ENCODE results near the gene LRP6. TPM values are rescaled to one million over a fixed set of nuclear protein-coding genes. Genes with fewer than 3 reads are reported as not detected.

Gene LRP6
- total and polyA plus RNA-seq, 12 donors: 3.5 to 31.9 (median 17.5) TPM

DNA sequence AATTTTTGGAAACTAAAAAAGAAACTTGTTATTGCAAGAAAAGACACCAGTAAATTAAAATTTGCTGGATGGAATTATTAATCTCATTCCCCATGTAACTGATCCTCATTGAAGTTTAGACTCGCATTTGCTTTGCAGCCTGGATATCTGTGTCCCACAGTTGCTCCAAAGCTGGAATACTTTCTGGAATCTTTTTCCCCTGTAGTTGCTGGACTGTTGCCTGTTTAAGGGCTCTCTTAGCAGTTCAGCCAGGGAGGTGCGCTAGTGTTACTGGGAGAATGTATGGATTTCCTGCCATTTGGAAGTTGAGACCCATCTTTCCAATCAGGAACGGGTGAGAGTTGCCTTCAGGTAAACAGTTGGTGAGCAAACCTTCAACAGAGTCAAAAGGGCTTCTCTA is 175.8 kb downstream of the LRP6 start:
- WGBS, 4 donors: 83 to 93% (median 88%) methylated on average over 3 of the region's 3 CpGs
- H3K9me3 ChIP-seq (replicated peaks in 1 of 3): no peaks in the 10 kb centered on the region
- H3K4me1 ChIP-seq (replicated peaks in 1 of 2): no peaks in the 10 kb centered on the region
- H3K4me3 ChIP-seq: no peak overlapping the region
- no peaks in the 10 kb centered on the region for H3K27me3 ChIP-seq
- no peaks in the 10 kb centered on the region for H3K36me3 ChIP-seq (replicated peaks in 1 of 2)
- TF ChIP-seq POLR2A (IDR thresholded peaks at IDR 0.05): no peak
- TF ChIP-seq, protein P1, sequence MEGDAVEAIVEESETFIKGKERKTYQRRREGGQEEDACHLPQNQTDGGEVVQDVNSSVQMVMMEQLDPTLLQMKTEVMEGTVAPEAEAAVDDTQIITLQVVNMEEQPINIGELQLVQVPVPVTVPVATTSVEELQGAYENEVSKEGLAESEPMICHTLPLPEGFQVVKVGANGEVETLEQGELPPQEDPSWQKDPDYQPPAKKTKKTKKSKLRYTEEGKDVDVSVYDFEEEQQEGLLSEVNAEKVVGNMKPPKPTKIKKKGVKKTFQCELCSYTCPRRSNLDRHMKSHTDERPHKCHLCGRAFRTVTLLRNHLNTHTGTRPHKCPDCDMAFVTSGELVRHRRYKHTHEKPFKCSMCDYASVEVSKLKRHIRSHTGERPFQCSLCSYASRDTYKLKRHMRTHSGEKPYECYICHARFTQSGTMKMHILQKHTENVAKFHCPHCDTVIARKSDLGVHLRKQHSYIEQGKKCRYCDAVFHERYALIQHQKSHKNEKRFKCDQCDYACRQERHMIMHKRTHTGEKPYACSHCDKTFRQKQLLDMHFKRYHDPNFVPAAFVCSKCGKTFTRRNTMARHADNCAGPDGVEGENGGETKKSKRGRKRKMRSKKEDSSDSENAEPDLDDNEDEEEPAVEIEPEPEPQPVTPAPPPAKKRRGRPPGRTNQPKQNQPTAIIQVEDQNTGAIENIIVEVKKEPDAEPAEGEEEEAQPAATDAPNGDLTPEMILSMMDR (IDR thresholded peaks at IDR 0.05): no peak
- intact Hi-C loops (cut with DNase I): no loop called here
- DNase-seq: no peak
- H3K27ac ChIP-seq: no peak overlapping the region

DNA sequence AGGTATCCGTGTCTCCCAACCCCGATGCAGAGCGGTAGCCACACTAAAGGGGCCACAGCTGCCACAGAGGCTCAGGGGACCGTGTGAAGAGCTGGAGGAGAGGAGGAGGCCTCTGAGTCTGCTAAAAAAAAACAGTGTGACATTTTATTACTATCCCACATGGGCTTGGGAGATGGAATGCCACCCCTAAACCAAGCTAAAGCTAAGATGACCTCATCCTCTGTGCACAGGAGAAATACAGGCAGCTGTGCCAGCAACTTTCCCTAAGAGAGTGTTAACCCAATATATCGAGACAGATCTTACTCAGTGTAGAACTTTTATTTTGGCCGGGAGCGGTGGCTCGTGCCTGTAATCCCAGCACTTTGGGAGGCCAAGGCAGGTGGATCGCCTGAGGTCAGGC is 178.1 kb downstream of the LRP6 start:
- DNase-seq: no peak
- TF ChIP-seq, protein P1 (IDR thresholded peaks at IDR 0.05): no peak
- TF ChIP-seq POLR2A (IDR thresholded peaks at IDR 0.05): no peak
- Histone ChIP-seq H3K27me3 (no peaks in the 10 kb centered on the region), H3K4me3 (no peak overlapping the region), H3K36me3 (replicated peaks in 1 of 2) (no peaks in the 10 kb centered on the region), H3K9me3 (replicated peaks in 1 of 3) (no peaks in the 10 kb centered on the region), H3K27ac (no peak overlapping the region), H3K4me1 (replicated peaks in 1 of 2) (no peaks in the 10 kb centered on the region)
- intact Hi-C loops (cut with DNase I): no loop called here
- 87 to 92% (median 89%) methylated on average over 9 of the region's 9 CpGs for WGBS, 4 donors

DNA sequence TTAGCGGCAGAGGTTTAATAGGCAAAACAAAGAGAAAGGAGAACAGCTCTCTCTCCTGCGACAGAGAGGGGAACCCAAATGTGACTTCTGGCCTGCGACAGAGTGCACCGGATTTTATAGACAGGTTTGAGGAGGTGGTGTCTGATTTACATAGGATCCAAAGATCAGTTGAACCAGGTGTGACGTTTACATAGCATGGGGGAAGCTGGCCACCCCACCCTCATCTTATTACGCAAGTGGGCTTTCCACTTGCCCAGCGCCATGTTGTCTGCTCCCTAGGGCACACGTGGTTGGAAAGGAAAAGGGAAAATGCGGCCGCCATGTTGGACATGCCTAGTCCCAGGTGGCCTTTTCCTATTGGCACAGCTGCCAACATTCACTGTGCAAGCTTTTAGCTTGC is 178.7 kb downstream of the LRP6 start:
- TF ChIP-seq, protein P1 (IDR thresholded peaks at IDR 0.05): no peak
- TF ChIP-seq POLR2A (IDR thresholded peaks at IDR 0.05): no peak
- 85 to 93% (median 91%) methylated on average over 10 of the region's 10 CpGs for WGBS, 4 donors
- H3K27ac ChIP-seq: no peak overlapping the region
- H3K9me3 ChIP-seq (replicated peaks in 1 of 3): no peaks in the 10 kb centered on the region
- no peaks in the 10 kb centered on the region for H3K4me1 ChIP-seq (replicated peaks in 1 of 2)
- H3K36me3 ChIP-seq (replicated peaks in 1 of 2): no peaks in the 10 kb centered on the region
- H3K4me3 ChIP-seq: no peak overlapping the region
- H3K27me3 ChIP-seq: no peaks in the 10 kb centered on the region
- no peak for DNase-seq
- intact Hi-C loops (cut with DNase I): no loop called here

DNA sequence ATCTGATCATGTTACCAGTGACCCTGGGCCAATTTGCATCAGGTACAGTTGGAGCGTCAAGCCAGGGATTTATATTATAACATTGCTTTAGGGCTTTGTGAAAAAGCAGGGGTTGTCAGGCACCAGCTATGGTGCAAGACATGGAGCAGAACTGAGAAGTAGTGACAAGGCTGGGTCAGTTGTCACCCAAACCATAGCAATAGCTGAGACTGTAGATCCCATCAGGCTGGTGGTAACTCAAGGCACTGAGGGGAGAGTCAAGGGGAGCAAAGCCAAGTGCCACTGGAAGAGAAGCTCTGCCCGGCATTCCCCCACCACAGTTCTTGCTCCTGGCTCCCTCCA is 179.2 kb downstream of the LRP6 start:
- intact Hi-C loops (cut with DNase I): no loop called here
- H3K27me3 ChIP-seq: no peaks in the 10 kb centered on the region
- no peak overlapping the region for H3K27ac ChIP-seq
- H3K4me1 ChIP-seq (replicated peaks in 1 of 2): no peaks in the 10 kb centered on the region
- H3K36me3 ChIP-seq (replicated peaks in 1 of 2): no peaks in the 10 kb centered on the region
- no peak for DNase-seq
- TF ChIP-seq POLR2A (IDR thresholded peaks at IDR 0.05): no peak
- TF ChIP-seq, protein P1 (IDR thresholded peaks at IDR 0.05): no peak
- 84 to 95% (median 89%) methylated on average over 2 of the region's 2 CpGs for WGBS, 4 donors
- H3K4me3 ChIP-seq: no peak overlapping the region
- no peaks in the 10 kb centered on the region for H3K9me3 ChIP-seq (replicated peaks in 1 of 3)

Measured in adrenal gland (tissue), 12 donors.